ENCODE measurements around the gene SCML1. TPM values are rescaled to one million over a fixed set of nuclear protein-coding genes. Genes with fewer than 3 reads are reported as not detected.

SCML1 gene
- total and polyA plus RNA-seq, 9 of the 15 experiments (the other 6 are each of a cell fraction or from before 2014, with no cell fraction given) = 0.01 to 0.04 (median 0.04) TPM; not detected in 6

DNA sequence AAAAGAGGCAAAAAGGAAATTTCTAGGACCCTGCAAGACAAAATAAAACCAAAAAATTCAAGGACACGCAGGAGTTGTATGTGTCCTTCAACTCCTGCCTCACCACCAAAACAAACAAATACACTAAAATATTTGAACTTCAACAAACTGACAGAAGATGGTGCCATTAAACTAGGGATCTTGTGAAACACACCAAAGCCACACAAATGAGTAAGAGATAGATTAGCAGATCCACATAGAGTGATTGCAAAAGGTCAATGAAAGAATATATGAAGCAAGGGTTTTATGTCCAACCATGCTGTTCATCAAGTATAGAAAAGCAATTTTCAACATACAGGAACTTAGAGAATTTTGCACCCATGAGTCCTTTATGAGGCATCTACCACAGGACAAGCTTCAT, 40.1 kb upstream of the SCML1 start:
- Histone ChIP-seq H3K27me3 (ENCODE audit: control insufficient read depth in 2 of 2, insufficient read depth in 2 of 2, low read length in 2 of 2) (no peaks in the 10 kb centered on the region), H3K79me2 (ENCODE audit: control insufficient read depth, insufficient read depth, low read length) (no peaks in the 10 kb centered on the region), H3K4me1 (replicated peaks in 1 of 2; ENCODE audit: control insufficient read depth in 2 of 2, insufficient read depth in 2 of 2, low read length in 2 of 2) (no peaks in the 10 kb centered on the region), H3K4me3 (no peak overlapping the region), H2AFZ (ENCODE audit: low read depth, low read length) (no peak overlapping the region), H3K9ac (ENCODE audit: insufficient read depth in 1 of 2, low read depth in 2 of 2, low read length in 2 of 2) (no peak overlapping the region), H3K9me1 (ENCODE audit: control insufficient read depth, insufficient read depth, low read length) (no peaks in the 10 kb centered on the region), H3K36me3 (ENCODE audit: control insufficient read depth, insufficient read depth, low read length) (no peaks in the 10 kb centered on the region), H3K4me2 (ENCODE audit: insufficient read depth, low read length) (no peak overlapping the region), H3K9me3 (replicated peaks; ENCODE audit: control insufficient read depth, insufficient read depth, low read depth, low read length) (no peaks in the 10 kb centered on the region), H4K20me1 (replicated peaks; ENCODE audit: control insufficient read depth, insufficient read depth, low read length) (no peaks in the 10 kb centered on the region), H3K27ac (ENCODE audit: extremely low read depth, low read depth, low read length) (no peak overlapping the region)
- BruUV-seq (replicated peaks) = no TSS peak
- no peak for FAIRE-seq
- WGBS (ENCODE audit: insufficient coverage, low coverage, missing lambda C conversion rate) = 0% methylated on average over 1 of the region's 1 CpG
- DNase-seq (ENCODE audit: extremely low read depth in 1 of 4, low spot score in 3 of 4) = no peak
- intact Hi-C loops (cut with micrococcal nuclease) = loop anchor here (10.0 kb wide), 1 partner anchor 572 kb away; no protein-coding TSS in a partner anchor
- CTCF ChIA-PET (ENCODE audit: low intra/inter-chr PET ratio) = no interaction called here
- POLR2A ChIA-PET = no interaction called here
- in situ Hi-C loops (cut with MboI) = no loop called here
- ATAC-seq = no peak
- TF ChIP-seq SPI1 (IDR thresholded peaks at IDR 0.05; ENCODE audit: borderline replicate concordance, low read depth, low read length) (no peak), CCNT2 (IDR thresholded peaks at IDR 0.05; ENCODE audit: borderline replicate concordance, extremely low read depth, insufficient read length, low read depth, low read length) (no peak), EGR1 (conservative IDR thresholded peaks at IDR 0.05) (no peak), NCOA4 (IDR thresholded peaks at IDR 0.05; ENCODE audit: partially characterized antibody) (no peak), MCM7 (IDR thresholded peaks at IDR 0.05) (no peak), ETS2 (tag; IDR thresholded peaks at IDR 0.05; ENCODE audit: borderline replicate concordance, poor library complexity, severe bottlenecking) (no peak), ZNF224 (CRISPR knock-in tag; IDR thresholded peaks at IDR 0.05) (no peak), TCF7L2 (IDR thresholded peaks at IDR 0.05; ENCODE audit: low read depth, low read length) (no peak), NRF1 (conservative IDR thresholded peaks at IDR 0.05 in 1 of 2, IDR thresholded peaks at IDR 0.05 in 1 of 2) (no peak), POLR2AphosphoS2 (IDR thresholded peaks at IDR 0.05; ENCODE audit: low read length) (no peak), NR2F6 (CRISPR knock-in tag; IDR thresholded peaks at IDR 0.05) (no peak), USF1 (CRISPR knock-in tag; IDR thresholded peaks at IDR 0.05) (no peak), AFF1 (IDR thresholded peaks at IDR 0.05; ENCODE audit: low read depth in 1 of 2, partially characterized antibody in 2 of 2) (no peak)
- TF ChIP-seq, protein P1, sequence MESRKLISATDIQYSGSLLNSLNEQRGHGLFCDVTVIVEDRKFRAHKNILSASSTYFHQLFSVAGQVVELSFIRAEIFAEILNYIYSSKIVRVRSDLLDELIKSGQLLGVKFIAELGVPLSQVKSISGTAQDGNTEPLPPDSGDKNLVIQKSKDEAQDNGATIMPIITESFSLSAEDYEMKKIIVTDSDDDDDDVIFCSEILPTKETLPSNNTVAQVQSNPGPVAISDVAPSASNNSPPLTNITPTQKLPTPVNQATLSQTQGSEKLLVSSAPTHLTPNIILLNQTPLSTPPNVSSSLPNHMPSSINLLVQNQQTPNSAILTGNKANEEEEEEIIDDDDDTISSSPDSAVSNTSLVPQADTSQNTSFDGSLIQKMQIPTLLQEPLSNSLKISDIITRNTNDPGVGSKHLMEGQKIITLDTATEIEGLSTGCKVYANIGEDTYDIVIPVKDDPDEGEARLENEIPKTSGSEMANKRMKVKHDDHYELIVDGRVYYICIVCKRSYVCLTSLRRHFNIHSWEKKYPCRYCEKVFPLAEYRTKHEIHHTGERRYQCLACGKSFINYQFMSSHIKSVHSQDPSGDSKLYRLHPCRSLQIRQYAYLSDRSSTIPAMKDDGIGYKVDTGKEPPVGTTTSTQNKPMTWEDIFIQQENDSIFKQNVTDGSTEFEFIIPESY (CRISPR knock-in tag; IDR thresholded peaks at IDR 0.05) = no peak
- TF ChIP-seq, protein P2, sequence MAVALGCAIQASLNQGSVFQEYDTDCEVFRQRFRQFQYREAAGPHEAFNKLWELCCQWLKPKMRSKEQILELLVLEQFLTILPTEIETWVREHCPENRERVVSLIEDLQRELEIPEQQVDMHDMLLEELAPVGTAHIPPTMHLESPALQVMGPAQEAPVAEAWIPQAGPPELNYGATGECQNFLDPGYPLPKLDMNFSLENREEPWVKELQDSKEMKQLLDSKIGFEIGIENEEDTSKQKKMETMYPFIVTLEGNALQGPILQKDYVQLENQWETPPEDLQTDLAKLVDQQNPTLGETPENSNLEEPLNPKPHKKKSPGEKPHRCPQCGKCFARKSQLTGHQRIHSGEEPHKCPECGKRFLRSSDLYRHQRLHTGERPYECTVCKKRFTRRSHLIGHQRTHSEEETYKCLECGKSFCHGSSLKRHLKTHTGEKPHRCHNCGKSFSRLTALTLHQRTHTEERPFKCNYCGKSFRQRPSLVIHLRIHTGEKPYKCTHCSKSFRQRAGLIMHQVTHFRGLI (CRISPR knock-in tag; IDR thresholded peaks at IDR 0.05) = no peak

Data from K562 (cell line).